GM18517 (cell line): ENCODE data around the gene AP2A1.
"Not testable (repeated sequence)": the region's sequence is repeated elsewhere in the genome, so short reads cannot be mapped to it uniquely, and the experiment has no call there.

Experiments
- ATAC-seq: cut with Tn5 transposase; IDR thresholded peaks from one replicate; pipeline ENCODE4 v1.9.1; 2021; ENCODE audit warnings: mild to moderate bottlenecking, moderate library complexity; ENCODE audit not compliant: unreplicated experiment

The AP2A1 gene

DNA sequence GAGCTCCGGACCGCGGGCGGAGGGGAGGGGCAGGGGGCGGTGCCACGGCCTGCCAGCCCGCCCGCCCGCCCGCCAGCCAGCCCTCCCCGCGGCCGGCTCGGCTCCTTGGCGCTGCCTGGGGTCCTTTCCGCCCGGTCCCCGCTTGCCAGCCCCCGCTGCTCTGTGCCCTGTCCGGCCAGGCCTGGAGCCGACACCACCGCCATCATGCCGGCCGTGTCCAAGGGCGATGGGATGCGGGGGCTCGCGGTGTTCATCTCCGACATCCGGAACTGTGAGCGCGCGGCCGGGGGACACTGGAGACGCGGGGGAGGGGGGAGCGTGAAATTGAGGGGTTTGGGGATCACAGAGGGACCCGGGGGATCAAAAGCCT lies at the start of gene AP2A1:
AP2A1 (plus strand) TSS at position 72 of the 370 bp plus-strand sequence; CDS start at position 205, 133 bp downstream.
- ATAC-seq: no peak

DNA sequence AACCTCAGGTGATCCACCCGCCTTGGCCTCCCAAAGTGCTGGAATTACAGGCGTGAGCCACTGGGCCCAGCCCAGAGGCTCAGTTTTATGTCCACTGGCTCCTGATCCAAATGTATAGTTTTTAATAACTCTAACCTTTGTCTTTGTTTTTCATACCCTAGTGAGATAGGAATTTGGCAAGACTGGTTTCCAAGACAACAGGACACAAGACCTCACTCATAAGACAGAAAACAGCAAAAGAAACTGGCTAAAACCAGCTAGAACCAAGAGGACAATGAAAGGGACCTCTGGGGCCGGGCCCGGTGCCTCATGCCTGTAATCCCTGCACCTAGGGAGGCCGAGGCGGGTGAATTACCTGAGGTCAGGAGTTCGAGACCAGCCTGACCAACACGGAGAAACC lies 48.3 kb upstream of the AP2A1 start:
- no peak for ATAC-seq

DNA sequence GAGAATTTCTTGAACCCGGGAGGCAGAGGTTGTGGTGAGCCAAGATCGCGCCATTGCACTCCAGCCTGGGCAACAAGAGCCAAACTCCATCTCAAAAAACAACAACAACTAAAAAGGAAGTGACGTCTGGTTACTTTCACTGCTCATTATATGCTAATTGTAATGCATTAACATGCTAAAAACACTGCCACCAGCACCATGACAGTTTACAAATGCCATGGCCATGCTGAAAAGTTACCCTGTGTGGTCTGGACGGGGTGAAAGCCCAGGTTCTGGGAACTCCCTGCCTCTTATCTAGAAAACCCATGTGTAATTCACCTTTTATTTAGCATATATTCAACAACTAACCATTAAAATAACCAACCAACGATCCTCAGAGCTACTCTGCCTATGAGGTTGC lies 47.8 kb upstream of the AP2A1 start:
- no peak for ATAC-seq

DNA sequence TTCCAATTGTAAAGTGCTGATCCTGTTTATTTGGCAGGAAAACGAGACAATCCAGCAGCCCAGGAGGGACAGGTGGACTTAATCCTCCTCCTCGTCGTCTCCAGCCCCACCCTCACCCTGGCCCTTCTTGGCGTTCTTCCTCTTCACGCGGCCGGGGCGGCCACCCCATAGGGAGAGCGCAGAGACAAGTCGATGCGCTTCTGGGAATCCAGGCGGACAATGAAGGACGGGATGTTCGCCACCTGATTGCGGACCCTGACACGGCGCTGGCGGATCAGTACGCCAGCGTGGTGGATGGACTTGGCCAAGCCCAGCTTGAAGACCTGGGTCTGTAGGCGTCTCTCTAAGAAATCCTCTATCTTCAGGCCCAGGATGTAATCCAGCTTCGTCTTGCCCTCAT lies 47.4 kb upstream of the AP2A1 start:
- ATAC-seq: not testable (repeated sequence)

DNA sequence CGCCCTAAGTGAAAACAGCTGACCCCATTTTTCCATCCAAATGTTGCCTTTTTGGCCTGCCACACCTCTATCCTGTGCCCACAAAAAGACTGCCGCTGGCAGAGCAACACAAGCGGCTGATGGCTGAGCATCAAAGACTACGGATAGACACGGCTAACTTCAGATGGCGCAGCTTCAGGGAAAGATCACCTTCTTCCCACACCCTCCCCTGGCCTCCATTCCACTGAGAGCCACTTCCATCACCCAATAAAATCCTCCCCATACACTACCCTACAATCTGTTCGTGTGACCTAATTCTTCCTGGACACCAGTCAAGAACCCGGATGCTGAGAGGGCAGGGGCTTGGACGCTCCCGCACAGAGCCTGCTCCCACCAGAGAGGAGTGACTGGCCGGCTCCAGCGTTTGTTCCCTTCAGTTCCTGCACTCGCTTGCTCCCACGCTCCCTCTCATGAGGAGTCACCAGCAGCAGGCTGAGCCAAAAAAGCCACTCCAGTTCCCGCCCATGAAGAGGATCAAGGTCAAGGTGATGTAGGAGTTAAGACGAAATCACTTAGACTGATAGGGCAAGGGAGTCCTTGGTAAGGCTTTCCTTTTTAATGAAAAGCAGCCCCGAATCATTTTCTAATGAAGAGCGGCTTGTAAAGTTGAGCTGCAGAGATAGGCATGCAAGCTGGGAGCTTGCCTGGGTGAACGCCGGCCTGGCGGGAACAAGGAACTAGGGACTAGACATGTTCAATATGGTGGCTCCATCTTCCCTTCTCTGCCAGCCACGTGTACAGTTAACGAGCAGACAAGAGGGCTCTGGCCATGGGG lies 39.4 kb upstream of the AP2A1 start:
- no peak for ATAC-seq

DNA sequence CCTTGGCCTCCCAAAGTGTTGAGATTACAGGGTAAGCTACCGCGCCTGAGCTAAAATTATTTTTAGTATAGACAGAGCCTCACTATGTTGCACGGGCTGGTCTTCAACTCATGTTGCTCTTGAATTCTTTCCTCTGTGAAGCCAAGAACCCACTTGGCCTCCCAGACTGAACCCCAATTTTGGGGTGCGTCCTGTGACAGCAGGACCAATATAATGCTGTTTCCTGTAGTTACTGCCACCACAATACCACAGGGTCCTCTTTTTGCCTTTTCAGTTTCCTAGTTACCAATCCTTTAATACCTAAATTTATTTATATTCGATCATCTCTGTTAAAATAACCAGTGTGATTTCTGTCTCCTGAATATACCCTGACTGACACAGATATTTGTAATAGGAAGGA lies 36.6 kb upstream of the AP2A1 start:
- no peak for ATAC-seq

DNA sequence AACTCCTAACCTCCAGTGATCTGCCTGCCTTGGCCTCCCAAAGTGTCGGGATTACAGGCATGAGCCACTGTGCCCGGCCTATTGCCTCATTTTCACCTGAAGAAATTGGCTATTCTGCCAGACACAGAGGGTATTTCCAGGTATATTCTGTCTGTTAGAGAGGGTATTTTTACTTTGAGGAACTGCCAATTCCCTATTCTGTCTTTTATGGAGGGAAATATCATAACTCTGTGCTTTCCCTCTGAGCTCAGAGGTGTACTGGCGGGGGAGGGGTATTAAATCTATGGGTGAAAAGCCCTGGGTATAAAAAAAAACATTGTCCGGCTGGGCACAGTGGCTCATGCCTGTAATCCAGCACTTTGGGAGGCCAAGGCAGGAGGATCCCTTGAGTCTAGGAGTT lies 28.5 kb upstream of the AP2A1 start:
- no peak for ATAC-seq

DNA sequence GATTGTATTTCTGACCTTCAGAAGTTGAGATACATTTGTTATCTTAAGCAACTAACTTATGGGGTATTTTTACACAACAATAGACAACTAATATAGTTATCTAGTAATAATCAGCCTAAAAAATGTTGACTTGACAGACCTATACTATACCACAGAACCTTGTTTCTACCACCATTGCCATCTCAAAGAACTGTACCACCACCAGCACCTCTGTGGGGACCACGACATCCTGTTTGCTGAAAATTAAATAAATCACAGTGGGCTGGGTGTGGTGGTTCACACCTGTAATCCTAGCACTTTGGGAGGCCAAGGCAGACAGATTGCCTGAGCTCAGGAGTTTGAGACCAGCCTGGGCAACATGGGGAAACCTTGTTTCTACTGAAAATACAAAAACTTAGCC lies 27.7 kb upstream of the AP2A1 start:
- ATAC-seq: no peak

DNA sequence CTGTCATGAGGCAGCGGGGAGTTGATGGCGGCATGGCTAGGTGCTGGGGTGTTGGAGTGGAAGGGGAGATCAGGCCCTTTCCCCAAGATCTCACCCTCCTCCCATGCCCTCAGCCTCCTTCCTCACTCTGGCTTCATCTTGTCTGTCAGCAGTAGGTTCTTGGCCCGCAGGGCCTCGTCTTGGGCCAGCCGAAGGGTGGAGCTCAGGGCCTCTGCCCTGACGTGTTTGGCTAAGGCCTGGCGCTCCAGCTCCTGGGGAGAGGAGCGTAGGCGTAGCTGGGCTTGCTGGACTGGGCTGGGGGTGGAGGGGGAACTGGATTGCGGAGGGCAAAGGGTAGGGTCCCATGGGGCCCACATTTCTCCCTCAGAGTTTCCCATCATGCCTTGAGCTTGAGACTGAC lies 26.9 kb upstream of the AP2A1 start:
- no peak for ATAC-seq

DNA sequence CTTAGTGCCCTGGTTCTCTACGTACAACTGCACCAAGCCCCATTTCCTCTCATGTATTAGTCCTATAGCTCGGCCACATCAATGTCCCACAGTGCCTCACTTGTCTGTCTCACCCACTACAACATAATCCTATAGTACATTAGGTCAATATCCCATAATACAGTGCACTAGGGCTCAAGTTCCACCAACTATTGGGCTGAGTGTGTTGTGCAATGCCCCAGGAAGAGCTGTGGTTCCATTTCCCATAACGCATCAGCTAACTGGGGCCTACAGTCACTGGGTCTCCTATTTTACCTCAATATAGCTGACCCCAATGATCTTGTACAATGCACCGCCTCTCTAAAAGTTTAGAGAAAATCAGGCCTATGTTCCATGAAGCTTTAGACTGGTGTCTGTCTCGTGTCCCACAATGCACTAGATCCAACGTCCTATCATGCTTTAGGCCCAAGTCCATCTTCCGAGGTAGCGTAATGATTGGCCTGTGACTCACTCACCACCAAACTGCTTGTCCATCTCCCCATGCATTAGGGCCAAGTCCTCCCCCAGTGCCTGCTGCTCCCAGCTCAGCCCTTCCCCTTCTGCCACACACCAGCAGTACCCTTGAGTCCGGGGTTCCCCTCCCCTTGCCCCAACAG lies 25.5 kb upstream of the AP2A1 start:
- ATAC-seq: no peak

DNA sequence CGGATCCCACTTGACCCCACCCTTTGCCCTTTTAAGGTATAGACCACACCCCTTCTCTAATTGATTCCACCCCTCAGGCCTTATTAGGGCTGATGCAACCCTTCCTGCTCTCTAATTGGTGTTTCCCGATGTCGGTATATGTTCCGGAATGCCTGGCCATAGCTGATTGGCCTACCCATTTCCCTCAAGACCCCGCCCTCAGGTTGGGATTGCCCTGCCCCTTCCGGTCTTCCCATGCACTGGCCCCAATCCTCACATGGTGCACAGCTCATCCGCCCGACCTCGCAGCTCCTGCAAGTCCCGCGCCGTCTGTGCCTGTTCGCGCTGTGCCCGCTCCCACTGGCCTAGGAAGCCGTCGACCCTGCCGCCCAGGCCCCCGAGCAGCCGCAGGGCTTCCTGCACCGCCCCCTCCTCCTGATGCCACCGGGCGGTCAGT lies 21.8 kb upstream of the AP2A1 start:
- ATAC-seq: no peak

DNA sequence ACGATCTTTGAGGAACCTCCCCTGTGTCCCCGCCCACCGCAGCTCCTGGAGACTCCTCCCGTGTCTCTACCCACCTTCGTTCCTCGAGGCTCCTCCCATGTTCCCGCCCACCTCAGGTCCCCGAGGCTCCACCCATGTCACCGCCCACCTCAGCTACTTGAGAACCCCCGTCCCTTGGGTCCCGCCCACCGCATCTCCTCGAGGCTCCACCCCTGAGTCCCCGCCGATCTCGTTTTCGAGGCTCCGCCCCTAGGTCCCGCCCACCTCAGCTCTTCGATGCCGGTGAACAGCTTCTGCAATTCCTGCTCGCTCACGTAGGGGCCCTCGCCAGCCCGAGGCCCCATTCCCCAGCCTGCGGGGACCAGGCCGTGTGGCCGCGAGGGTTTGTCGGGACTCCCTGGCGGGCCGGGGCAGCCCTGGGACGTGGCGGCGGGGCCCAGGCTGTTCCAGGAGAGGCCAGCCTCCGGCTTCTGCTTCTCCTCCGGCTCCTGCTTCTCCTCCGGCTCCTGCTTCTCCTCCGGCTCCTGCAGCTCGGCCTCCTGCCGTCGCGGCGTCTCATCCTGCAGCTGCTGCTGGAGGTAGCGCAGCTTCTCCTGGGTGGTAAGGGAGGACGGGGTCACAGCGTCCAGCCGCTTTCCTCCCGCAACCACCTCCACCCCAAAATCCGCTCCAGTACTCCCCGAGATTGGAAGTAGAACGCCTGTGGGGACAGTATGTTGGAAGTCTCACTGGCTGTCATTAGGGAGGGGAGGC lies 20.4 kb upstream of the AP2A1 start:
- ATAC-seq: no peak

DNA sequence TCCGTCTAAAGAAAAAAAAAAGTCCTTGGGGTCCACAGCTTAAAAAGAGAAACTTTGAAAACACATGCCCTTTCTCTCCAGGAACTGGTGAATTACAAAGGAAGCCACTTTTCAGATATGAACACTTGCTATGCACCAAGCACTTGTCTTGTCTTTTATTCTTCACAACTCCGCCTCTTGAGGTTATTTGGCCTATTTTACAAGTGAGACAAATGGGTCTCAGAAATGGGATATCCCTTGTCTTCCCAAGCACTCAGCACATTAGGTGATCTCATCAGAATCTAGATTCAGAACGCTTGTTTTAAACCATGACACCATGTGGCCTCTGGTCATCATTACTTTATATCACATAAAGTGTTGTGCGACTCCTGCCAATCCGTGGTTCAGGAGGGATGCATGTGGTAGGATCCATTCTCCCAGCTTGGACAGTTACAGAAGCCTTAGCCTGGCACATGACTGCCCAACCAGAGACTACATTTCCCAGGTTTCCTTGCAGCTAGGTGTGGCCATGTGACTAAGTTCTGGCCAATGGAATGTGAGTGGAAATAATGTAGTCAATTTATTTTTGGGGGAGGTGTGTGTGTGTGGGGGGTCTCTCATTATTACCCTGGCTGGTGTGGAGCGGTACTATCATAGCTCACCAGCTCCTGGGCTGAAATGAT lies 17.6 kb upstream of the AP2A1 start:
- no peak for ATAC-seq

DNA sequence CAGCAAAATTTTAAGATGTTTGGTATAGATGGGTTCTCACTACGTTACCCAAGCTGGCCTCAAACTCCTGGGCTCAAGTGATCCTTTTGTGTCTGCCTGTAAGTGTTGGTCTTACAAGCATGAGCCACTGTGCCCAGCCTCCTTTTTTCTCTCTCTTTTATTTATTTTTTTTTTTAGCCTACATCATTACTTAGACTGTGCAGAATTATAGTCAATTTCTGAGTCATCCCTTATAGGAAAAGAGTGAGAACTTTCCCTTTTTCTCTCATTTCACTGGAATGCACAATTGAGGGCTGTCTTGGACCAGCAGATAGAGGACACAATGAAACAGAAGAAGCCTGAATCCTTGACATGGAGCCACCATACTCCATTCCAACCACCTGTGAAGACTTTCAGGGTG lies 17.0 kb upstream of the AP2A1 start:
- ATAC-seq: no peak

DNA sequence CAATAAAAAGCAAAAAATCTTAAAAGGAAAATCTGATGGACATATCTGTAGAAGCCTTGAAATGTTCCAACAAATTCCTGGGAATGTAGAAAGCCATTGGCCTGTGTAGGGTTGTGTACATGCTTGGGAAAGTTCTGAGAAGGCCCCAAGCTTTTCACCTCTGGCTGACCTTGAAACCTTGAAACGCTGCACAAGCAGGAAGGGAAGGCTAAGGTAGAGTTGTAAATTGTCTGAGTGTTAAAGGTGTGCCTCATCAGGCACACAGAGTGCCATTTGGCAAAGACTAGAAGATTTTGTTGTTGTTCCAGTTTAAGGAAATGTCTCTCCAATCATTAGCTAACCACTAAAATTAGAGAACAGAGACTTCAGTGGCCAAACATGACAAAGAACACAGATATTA lies 14.1 kb upstream of the AP2A1 start:
- ATAC-seq: no peak

DNA sequence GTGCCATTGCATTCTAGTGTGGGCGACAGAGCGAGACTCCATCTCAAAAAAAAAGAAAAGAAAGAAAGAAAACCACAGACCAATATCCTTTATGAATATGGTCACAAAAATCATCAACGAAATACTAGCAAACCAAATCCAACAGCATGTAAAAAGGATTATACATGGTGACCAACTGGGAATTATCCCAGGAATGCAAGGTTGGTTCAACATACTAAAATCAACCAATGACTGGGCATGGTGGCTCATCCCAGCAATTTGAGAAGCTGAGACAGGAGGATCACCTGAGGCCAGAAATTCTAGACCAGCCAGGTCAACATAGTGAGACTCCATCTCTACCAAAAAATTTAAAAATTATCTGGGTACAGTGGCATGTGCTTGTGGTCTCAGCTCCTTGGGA lies 10.8 kb upstream of the AP2A1 start:
- ATAC-seq: no peak

DNA sequence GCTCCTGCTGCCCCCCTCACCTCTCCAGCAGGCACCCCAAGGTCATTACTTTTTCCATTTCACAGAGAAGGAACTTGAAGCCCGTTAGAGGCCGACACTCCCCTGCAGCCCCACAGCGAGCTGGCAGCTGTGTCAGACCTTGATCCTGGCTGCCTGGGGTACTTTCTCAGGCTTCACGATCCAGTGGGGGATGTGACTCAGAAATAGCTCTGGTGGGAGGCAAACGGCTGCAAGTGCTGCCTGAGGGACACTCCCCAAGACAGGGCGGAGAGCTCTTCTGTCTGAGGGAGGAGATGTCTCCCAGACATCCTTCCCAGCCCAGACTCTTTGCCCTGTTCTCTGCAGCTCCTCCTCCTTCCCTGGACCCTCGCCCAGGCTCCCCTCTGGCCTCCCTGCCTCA lies 8.5 kb upstream of the AP2A1 start:
- no peak for ATAC-seq

DNA sequence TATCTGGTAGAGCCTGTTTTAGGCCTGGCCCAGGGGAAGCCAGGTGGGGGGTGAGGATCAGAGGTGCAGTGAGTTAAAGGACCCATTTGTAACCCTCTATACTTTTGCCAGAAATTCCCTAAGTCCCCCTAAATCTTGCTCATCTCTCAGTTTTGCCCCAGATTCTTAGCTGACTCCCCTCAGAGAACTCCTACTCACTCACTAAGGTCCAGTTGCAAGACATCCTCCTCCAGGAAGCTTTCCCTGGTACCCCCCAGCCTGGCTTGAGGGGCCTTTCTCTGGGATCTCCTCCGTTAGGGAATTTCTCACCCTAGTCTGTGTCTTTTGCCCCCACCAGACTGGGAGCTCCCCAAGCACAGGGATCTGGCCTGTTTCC lies 5.6 kb upstream of the AP2A1 start:
- ATAC-seq: no peak

DNA sequence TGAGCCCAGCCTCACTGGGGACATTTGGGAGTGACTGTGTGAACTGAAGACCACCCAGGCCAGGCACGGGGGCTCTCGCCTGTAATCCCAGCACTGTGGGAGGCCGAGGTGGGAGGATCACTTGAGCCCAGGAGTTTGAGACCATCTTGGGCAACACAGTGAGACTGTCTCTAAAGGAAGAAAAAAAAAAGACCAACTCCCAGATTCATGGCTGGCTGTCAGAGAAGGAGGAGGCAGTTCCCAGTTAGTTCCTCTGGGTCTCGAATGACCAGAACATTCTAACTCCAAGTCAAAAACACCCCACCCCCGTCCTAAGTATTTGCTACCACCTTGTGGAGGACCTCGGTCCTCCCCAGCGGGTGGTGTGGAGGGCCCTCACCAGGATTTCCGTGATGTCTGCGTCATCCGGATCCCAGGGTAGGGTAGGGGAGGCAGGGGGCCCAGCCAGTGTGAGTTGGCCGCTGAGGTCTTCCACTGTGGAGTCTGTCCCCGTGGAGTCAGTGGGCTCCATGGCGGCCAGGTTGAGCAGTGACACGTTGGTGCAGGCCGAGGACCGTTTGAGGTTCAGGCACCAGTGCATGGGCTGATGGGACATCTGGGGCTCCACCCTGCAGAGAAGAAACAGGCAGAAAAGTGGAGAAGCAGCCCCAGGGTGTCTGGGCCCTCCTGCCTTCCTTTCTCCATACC lies 5.0 kb upstream of the AP2A1 start:
- ATAC-seq: no peak

DNA sequence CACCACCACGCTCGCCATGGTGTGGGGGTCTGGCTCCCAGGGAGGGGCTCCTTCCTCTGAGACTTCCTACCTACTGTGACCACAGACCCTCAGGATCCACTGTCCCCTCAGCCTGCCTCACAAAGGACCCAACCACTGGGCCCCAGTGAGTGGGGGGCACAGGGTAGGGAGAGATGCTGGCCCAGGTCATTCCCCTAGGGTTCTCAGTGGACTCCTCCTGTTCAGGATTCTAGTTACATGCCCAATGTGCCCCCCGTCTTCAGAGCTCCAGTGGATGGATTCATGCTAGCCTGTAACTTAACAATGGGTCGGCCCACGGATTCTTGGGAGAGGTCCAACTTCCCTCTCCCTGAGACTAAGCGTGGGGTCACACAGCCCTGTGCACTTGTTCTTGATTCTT lies 3.6 kb upstream of the AP2A1 start, which contains the start of gene TSKS:
TSKS (minus strand) TSS at position 77 of the 400 bp plus-strand sequence; CDS start at position 18, 59 bp downstream.
- no peak for ATAC-seq

DNA sequence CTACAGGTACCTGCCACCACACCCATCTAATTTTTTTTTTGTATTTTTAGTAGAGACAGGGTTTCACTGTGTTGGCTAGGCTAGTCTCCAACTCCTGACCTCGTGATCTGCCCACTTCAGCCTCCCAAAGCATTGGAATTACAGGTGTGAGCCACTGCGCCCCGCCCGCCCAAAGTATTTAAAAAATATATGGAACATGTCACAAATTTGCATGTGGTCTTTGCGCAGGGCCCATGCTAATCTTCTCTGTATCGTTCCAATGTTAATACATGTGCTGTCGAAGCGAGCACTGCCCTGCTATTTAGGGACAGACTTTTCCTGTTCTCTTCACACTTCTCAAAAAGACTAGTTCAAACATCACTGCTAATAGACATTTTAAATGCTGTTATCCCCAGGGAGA lies 2.5 kb upstream of the AP2A1 start:
- no peak for ATAC-seq
